ENCODE results near the gene TCF12.
A peak's percentile ranks its signal among the peaks of the same experiment; 100 is the strongest.

TCF12 gene

GRCh38 chr15:57057134-57057930 is 138.9 kb downstream of the TCF12 start:
- DNase-seq = no peak

GRCh38 chr15:57059026-57059660 is 140.7 kb downstream of the TCF12 start:
- no peak for DNase-seq

- no peak for DNase-seq
These were observed 142.4 kb downstream of the TCF12 start for GRCh38 chr15:57060799-57061198.

GRCh38 chr15:57061281-57061680 is 142.8 kb downstream of the TCF12 start:
- no peak for DNase-seq

GRCh38 chr15:57061696-57062095 is 143.3 kb downstream of the TCF12 start:
- no peak for DNase-seq

GRCh38 chr15:57064033-57064432 is 145.6 kb downstream of the TCF12 start:
- no peak for DNase-seq

- no peak for DNase-seq
These were observed 151.0 kb downstream of the TCF12 start for GRCh38 chr15:57069423-57069822.

- no peak for DNase-seq
These were observed 152.2 kb downstream of the TCF12 start for GRCh38 chr15:57070674-57071073.

GRCh38 chr15:57079446-57079845 is 161.0 kb downstream of the TCF12 start:
- DNase-seq = no peak

GRCh38 chr15:57079931-57080620 is 161.6 kb downstream of the TCF12 start:
- peak in 1 of 2 experiments; percentile 9 for DNase-seq

GRCh38 chr15:57082054-57082728 is 163.7 kb downstream of the TCF12 start:
- no peak for DNase-seq

- no peak for DNase-seq
These were observed 165.7 kb downstream of the TCF12 start for GRCh38 chr15:57084192-57084591.

GRCh38 chr15:57085267-57085666 is 166.8 kb downstream of the TCF12 start:
- DNase-seq = no peak

GRCh38 chr15:57086857-57087427 is 168.5 kb downstream of the TCF12 start:
- DNase-seq = no peak

- DNase-seq = no peak
These were observed 171.5 kb downstream of the TCF12 start for GRCh38 chr15:57089815-57090495.

GRCh38 chr15:57090496-57090859 is 172.0 kb downstream of the TCF12 start:
- DNase-seq = peak; percentile 20 to 38

- no peak for DNase-seq
These were observed 173.2 kb downstream of the TCF12 start for GRCh38 chr15:57091636-57092035.

GRCh38 chr15:57092252-57092651 is 173.8 kb downstream of the TCF12 start:
- no peak for DNase-seq

- DNase-seq = no peak
These were observed 176.1 kb downstream of the TCF12 start for GRCh38 chr15:57094321-57095257.

GRCh38 chr15:57095896-57096295 is 177.5 kb downstream of the TCF12 start:
- DNase-seq = no peak

- DNase-seq = no peak
These were observed 178.8 kb downstream of the TCF12 start for GRCh38 chr15:57097246-57097645.

Data from NCI-H526 (cell line).